ENCODE data around the gene BRCA2.

DNA sequence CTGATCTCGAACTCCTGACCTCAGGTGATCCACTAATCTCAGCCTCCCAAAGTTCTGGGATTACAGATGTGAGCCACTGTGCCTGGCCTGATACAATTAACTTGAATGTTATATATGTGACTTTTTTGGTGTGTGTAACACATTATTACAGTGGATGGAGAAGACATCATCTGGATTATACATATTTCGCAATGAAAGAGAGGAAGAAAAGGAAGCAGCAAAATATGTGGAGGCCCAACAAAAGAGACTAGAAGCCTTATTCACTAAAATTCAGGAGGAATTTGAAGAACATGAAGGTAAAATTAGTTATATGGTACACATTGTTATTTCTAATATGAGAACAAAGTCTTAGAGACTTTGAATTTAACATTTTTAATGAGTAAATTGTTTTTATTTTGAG is 55.5 kb downstream of the BRCA2 start:
- TF ChIP-seq MAX (CRISPR knock-in tag; IDR thresholded peaks at IDR 0.05) (no peak), CTCF (IDR thresholded peaks at IDR 0.05) (no peak), ZSCAN18 (CRISPR knock-in tag; IDR thresholded peaks at IDR 0.05) (no peak), FOXP1 (CRISPR knock-in tag; IDR thresholded peaks at IDR 0.05; ENCODE audit: borderline replicate concordance) (no peak), ZNF396 (CRISPR knock-in tag; IDR thresholded peaks at IDR 0.05; ENCODE audit: borderline replicate concordance) (no peak), SP1 (CRISPR knock-in tag; conservative IDR thresholded peaks at IDR 0.05) (no peak), NR2C2 (CRISPR knock-in tag; IDR thresholded peaks at IDR 0.05) (no peak), ATF6 (CRISPR knock-in tag; IDR thresholded peaks at IDR 0.05) (no peak), SMAD4 (CRISPR knock-in tag; IDR thresholded peaks at IDR 0.05) (no peak)
- TF ChIP-seq, protein P1, sequence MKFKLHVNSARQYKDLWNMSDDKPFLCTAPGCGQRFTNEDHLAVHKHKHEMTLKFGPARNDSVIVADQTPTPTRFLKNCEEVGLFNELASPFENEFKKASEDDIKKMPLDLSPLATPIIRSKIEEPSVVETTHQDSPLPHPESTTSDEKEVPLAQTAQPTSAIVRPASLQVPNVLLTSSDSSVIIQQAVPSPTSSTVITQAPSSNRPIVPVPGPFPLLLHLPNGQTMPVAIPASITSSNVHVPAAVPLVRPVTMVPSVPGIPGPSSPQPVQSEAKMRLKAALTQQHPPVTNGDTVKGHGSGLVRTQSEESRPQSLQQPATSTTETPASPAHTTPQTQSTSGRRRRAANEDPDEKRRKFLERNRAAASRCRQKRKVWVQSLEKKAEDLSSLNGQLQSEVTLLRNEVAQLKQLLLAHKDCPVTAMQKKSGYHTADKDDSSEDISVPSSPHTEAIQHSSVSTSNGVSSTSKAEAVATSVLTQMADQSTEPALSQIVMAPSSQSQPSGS (CRISPR knock-in tag; IDR thresholded peaks at IDR 0.05; ENCODE audit: borderline replicate concordance, low read depth) = no peak
- TF ChIP-seq, protein P2, sequence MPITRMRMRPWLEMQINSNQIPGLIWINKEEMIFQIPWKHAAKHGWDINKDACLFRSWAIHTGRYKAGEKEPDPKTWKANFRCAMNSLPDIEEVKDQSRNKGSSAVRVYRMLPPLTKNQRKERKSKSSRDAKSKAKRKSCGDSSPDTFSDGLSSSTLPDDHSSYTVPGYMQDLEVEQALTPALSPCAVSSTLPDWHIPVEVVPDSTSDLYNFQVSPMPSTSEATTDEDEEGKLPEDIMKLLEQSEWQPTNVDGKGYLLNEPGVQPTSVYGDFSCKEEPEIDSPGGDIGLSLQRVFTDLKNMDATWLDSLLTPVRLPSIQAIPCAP (CRISPR knock-in tag; IDR thresholded peaks at IDR 0.05) = no peak

Data from WTC11 (cell line).